GM19035 (cell line): ENCODE results near the gene BTN3A1.
"Not testable (repeated sequence)": the region's sequence is repeated elsewhere in the genome, so short reads cannot be mapped to it uniquely, and the experiment has no call there.

ENCODE experiments used
- ATAC-seq: cut with Tn5 transposase; IDR thresholded peaks from one replicate; pipeline ENCODE4 v1.9.1; 2021; ENCODE audit not compliant: unreplicated experiment

BTN3A1 gene

DNA sequence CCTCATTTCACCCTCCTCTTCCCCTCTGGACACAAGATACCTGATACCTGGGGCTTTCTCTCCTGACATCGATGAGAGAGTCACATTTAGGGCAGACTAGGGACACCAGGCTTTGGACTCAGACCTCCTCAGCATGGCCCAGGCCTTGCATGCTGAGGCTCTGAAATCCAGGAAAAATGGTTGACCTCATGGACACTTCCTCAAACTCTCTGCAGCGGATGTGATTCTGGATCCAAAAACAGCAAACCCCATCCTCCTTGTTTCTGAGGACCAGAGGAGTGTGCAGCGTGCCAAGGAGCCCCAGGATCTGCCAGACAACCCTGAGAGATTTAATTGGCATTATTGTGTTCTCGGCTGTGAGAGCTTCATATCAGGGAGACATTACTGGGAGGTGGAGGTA lies 10.9 kb downstream of the BTN3A1 start:
- ATAC-seq, result no peak

- no peak for ATAC-seq
Observed at GRCh38 chr6:26414281-26414680, 12.2 kb downstream of the BTN3A1 start.

GRCh38 chr6:26415036-26415614 lies 13.1 kb downstream of the BTN3A1 start:
- no peak for ATAC-seq

GRCh38 chr6:26415791-26416190 lies 13.7 kb downstream of the BTN3A1 start:
- ATAC-seq, result no peak

DNA sequence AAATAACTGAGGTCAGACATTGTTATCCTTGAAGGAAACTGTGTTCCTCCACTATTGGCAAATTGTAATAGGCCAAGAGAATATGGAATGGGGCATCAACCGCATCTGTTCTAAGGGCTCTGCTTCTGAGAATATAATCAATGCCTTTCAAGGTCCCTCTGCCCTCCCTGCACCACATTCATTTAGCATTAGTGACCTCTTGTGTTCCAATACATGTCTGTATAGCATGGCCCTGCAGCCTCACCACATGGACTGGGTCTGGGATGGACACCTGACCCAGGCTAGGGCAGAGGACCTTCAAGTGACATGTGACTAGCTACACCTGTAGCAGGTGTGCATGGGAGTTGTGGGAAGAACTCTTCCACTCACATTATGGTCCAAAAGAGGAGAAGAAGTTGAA lies 14.2 kb downstream of the BTN3A1 start:
- ATAC-seq, result no peak

GRCh38 chr6:26418077-26418476 lies 16.0 kb downstream of the BTN3A1 start:
- not testable (repeated sequence) for ATAC-seq

- ATAC-seq, result not testable (repeated sequence)
Observed at GRCh38 chr6:26418795-26419194, 16.7 kb downstream of the BTN3A1 start.

DNA sequence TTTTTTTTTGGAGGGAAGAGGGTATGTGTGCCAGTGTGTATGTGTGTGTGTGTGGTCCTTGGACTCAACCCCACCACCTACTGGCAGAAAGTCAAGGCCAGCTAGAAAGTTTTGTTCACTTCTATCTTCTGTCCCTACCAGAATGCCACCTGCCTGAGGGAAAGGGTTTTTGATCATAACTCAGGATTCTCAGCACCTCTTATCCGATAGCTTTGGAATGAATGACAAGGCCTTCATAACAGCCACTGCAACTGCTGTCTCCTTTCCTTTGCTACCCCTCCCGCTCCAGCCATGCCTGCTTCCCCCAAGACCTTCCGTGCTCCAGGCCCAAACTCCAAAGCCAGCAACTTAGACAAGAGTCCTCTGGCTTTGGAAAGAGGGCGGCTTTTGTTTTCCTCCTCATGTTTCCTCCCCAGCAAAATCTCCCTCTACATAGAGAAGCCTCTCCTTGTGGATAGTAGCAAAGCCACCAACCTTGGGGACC lies 18.7 kb downstream of the BTN3A1 start:
- peak; percentile 28 for ATAC-seq

- ATAC-seq, result peak; percentile 91
Observed at GRCh38 chr6:26421259-26422144, 19.4 kb downstream of the BTN3A1 start.

DNA sequence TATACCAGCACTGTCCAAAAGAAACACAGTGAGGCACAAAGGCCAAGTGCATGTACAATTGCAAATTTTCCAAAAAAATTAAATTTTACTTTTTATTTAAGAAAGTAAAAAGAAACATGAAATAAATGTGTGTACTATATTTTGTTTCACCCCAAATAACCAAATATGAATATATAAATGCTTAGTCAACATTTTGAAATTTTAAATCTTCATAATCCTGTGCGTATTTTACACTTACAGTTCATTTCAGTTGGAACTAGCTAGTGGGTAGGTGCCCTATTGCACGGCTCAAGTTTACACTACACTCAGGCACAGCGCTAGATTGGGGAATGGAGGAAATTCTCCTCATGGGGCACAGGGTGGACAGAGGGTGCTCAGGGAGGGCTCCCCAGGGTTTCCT lies 20.3 kb downstream of the BTN3A1 start:
- ATAC-seq, result no peak

- no peak for ATAC-seq
Observed at GRCh38 chr6:26426691-26427450, 24.8 kb downstream of the BTN3A1 start.

DNA sequence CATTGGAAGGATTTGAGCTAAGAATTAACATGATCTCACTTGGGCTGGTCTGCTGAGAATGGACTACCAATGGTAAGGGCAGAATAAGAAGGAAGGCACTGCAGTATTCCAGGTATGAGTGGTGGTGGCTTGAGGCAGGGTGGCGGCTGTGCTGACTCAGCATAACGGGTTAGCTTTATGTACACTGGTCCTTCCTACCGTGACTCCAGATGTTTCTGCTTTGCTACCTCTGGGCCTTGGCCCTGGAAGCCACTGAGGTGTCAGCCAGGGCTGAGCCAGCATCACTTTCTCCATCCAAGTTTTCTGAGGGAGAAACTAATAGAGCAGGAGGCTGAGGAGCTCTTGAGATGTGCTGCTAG lies 25.4 kb downstream of the BTN3A1 start:
- ATAC-seq, result no peak

DNA sequence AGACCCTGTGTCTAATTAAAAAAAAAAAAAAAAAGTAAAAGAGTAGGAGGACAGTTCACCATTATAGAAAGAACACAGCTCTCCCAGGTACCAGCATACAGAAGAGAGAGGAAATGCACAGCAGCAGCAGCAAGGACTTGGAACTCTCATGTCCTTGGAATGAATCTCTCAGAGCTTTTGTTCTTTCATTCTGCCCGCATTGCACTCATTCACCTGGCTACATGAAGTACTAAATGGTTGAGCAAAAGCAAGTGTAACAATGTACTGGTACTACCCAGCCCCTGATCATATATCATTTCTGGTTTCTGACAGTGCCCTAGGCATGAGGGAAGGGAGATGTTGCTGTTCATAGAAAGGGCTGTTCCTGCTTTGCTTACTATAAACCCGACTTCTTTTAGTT lies 26.1 kb downstream of the BTN3A1 start:
- no peak for ATAC-seq

GRCh38 chr6:26430787-26431186 lies 28.7 kb downstream of the BTN3A1 start:
- no peak for ATAC-seq

DNA sequence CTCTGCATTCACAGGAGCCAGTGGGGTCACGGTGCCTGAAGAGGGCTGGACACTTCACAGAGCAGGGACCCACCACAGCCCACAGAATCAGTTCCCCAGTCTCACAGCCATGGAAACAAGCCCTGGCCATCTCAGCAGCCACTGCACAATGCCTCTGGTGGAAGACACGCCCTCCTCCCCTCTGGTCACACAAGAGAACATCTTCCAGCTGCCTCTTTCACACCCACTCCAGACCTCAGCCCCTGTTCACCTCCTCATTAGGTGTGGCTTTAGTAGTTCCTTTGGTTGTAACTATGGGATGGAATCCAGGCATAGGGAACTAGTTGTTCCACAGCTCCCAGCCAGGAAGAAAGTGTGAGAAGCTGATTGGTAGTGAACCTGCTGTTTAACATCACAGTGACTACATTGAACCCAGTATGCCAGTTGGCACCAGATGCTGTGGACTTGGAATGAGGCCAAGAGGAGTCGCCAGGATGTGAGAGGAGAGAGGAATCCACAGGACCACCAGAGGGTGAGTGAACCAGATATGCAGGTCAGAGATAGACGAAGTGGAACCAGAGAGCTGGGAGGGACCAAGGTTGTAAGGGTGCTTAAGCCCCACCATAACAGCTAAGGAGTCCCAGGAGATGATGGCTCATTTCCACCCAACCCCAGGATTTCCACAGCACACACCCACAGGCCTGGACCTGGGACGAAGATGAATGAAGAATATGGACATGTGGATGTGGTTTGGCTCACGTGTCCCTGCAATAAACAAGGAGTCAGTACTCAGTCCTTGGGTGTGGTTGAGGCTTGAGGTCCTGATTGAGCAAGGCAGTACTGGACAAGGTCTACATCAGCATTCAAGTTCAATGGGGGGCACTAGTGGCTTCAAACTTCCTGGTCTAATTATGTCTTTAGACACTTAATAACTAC lies 29.4 kb downstream of the BTN3A1 start:
- ATAC-seq, result no peak

DNA sequence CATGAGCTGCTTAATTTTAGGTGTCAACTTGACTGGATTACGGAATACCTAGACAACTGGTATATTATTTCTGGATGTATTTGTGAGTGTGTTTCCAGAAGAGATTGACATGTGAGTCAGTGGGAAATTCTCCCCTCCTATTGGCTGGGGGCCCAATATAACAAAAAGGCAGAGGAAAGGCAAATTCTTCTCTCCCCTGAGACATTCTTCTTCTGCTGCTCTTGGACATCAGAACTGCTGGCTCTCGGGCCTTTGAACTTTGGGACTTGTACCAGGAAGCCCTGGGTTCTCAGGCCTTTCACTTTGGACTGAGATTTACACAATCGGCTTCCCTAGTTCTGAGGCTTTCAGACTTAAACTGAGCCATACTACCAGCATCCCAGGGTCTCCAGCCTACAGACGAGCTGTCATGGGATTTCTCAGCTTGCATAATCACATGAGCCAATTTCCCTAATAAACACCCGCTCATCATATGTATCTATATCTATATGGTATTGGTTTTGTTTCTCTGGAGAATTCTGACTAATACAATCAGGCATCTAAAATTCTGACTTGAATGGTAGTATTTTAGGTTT lies 30.6 kb downstream of the BTN3A1 start:
- no peak for ATAC-seq

DNA sequence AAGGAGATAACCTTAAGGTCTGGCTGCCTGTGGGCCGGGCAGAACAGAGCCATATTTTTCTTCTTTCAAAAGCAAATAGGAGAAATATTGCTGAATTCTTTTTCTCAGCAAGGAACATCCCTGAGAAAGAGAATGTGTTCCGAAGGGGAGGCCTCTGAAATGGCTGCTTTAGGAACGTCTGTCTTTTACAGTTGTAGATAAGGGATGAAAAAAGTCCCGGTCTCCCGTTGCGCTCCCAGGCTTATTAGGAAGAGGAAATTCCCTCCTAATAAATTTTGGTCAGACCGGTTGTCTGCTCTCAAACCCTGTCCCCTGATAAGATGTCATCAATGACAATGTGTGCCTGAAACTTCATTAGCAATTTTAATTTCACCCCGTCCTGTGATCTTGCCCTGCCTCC lies 31.6 kb downstream of the BTN3A1 start:
- not testable (repeated sequence) for ATAC-seq

- ATAC-seq, result no peak
Observed at GRCh38 chr6:26436018-26436417, 33.9 kb downstream of the BTN3A1 start.

GRCh38 chr6:26437550-26437949 lies 35.5 kb downstream of the BTN3A1 start:
- no peak for ATAC-seq

- ATAC-seq, result no peak
Observed at GRCh38 chr6:26438000-26438399, 35.9 kb downstream of the BTN3A1 start.
